C4-2B (cell line): Measurements from ENCODE around the gene SPPL2B.

Experiments
- ZFX ChIP-seq: fragments of 450-650 bp; IDR thresholded peaks from 2 replicates; pipeline ENCODE4 v1.6.1; 2017
- TF ChIP-seq, protein P1 (sequence below): fragments of 450-650 bp; conservative IDR thresholded peaks from 2 replicates; pipeline ENCODE4 v1.5.1; 2017; ENCODE audit warnings: mild to moderate bottlenecking

DNA sequence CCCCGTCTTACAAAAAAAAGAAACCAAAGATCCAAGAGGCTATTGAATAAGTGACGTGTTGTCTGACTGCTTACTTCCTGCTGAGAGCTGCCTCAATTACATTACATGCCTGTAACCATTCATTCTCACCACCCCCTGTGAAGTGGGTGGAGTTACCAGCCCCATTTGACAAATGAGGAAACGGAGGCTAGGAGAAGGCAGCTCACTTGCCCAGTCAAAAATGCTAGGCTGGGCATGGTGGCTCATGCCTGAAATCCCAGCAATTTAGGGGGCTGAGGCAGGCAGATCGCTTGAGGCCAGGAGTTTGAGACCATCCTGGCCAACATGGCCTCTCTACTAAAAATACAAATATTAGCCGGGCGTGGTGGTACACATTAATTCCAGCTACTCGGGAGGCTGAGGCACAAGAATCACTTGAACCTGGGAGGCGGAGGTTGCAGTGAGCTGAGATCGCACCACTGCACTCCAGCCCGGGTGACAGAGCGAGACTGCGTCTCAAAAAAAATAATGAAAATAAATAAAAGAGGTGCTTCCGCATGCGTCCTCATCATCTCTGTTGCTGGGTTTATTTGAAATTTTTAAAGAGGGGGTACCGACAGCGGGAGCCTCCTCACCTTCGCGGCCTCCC is 597 bp upstream of the SPPL2B start:
- TF ChIP-seq, protein P1, sequence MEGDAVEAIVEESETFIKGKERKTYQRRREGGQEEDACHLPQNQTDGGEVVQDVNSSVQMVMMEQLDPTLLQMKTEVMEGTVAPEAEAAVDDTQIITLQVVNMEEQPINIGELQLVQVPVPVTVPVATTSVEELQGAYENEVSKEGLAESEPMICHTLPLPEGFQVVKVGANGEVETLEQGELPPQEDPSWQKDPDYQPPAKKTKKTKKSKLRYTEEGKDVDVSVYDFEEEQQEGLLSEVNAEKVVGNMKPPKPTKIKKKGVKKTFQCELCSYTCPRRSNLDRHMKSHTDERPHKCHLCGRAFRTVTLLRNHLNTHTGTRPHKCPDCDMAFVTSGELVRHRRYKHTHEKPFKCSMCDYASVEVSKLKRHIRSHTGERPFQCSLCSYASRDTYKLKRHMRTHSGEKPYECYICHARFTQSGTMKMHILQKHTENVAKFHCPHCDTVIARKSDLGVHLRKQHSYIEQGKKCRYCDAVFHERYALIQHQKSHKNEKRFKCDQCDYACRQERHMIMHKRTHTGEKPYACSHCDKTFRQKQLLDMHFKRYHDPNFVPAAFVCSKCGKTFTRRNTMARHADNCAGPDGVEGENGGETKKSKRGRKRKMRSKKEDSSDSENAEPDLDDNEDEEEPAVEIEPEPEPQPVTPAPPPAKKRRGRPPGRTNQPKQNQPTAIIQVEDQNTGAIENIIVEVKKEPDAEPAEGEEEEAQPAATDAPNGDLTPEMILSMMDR = no peak
- TF ChIP-seq ZFX = no peak
